GM12878 (cell line): ENCODE measurements around the gene MAGEA6. TPM values are rescaled to one million over a fixed set of nuclear protein-coding genes. Genes with fewer than 3 reads are reported as not detected.

Source experiments
- ATAC-seq: fragments of 200-7000 bp; cut with Tn5 transposase; 3 replicates; pipeline ENCODE4 v1.9.1; 2020; ENCODE audit warnings: mild to moderate bottlenecking, moderate library complexity
- BruUV-seq: library from RNA; stranded (reverse); fragments of 400-500 nt; replicated peaks from 2 replicates; lab custom pipeline; 2021; lab: Mats Ljungman, UMichigan
- CTCF ChIA-PET: fragments of 300-600 bp; sonication (Branson Sonifier 250); formaldehyde crosslinking; extraction: SDS; loops from one replicate; lab custom pipeline; 2021; ENCODE audit warnings: inconsistent platforms; lab: Yijun Ruan, JAX
- POLR2A ChIA-PET: fragments of 350-600 bp; formaldehyde crosslinking; extraction: SDS; loops from one replicate; lab custom pipeline; 2021; ENCODE audit warnings: inconsistent platforms; lab: Charles Lee
- RAD21 ChIA-PET: fragments of 300-600 bp; sonication (Branson Sonifier 250); formaldehyde crosslinking; loops from one replicate; lab custom pipeline; 2023; ENCODE audit warnings: antibody characterized with exemption; ENCODE audit not compliant: unreplicated experiment; lab: Charles Lee
- SMC1A ChIA-PET: fragments of 300-600 bp; sonication (Branson Sonifier 250); formaldehyde crosslinking; loops from one replicate; lab custom pipeline; 2023; ENCODE audit not compliant: unreplicated experiment, uncharacterized antibody; lab: Charles Lee
- DNase-seq: peaks from one replicate; pipeline ENCODE4 v3.0.0-alpha.2; 2011; ENCODE audit warnings: low read depth, low spot score
- FAIRE-seq: peaks from 3 replicates; lab custom pipeline; 2011; peaks lifted over from hg19 to GRCh38; lab: Jason Lieb, UNC
- H2AFZ ChIP-seq: 2 replicates; pipeline ENCODE4 v1.6.0; 2011; ENCODE audit warnings: low read depth, low read length, control low read depth; ENCODE audit not compliant: control insufficient read depth
- H3K27ac ChIP-seq: 2 replicates; pipeline ENCODE4 v1.5.1; 2011; ENCODE audit warnings: control low read depth; ENCODE audit not compliant: control insufficient read depth, insufficient read depth
- H3K27me3 ChIP-seq, 2 experiments: replicated peaks in 1 of 2; 2 replicates each; pipeline versions ENCODE4 v1.6.0 to v1.6.1; 2011; ENCODE audit warnings: low read length in 1 of 2; ENCODE audit not compliant: control insufficient read depth in 2 of 2, insufficient read depth in 2 of 2
- H3K36me3 ChIP-seq, 2 experiments: 2 replicates each; pipeline ENCODE4 v1.5.1; 2011; ENCODE audit warnings: low read length in 1 of 2; ENCODE audit not compliant: control insufficient read depth in 2 of 2, insufficient read depth in 2 of 2
- H3K4me1 ChIP-seq: 2 replicates; pipeline ENCODE4 v1.6.1; 2011; ENCODE audit warnings: mild to moderate bottlenecking, low read length, moderate library complexity, mixed read lengths; ENCODE audit not compliant: control insufficient read depth, insufficient read depth
- H3K4me2 ChIP-seq: 2 replicates; pipeline ENCODE4 v1.6.0; 2011; ENCODE audit warnings: control low read depth; ENCODE audit not compliant: control insufficient read depth, insufficient read depth
- H3K4me3 ChIP-seq: fragments of 200-600 bp; sonication (generic); 2 replicates; pipeline ENCODE4 v1.5.1; 2016
- H3K79me2 ChIP-seq: 2 replicates; pipeline ENCODE4 v1.6.0; 2011; ENCODE audit warnings: low read length; ENCODE audit not compliant: control insufficient read depth, insufficient read depth
- H3K9ac ChIP-seq: 2 replicates; pipeline ENCODE4 v1.8.0; 2011; ENCODE audit warnings: low read length, control low read depth, mixed read lengths; ENCODE audit not compliant: control insufficient read depth, insufficient read depth
- H3K9me3 ChIP-seq: replicated peaks from 3 replicates; pipeline ENCODE4 v1.5.1; 2011; ENCODE audit warnings: mild to moderate bottlenecking, low read length; ENCODE audit not compliant: control insufficient read depth, insufficient read depth
- H4K20me1 ChIP-seq: 2 replicates; pipeline ENCODE4 v1.6.0; 2011; ENCODE audit not compliant: control insufficient read depth, insufficient read depth
- BACH1 ChIP-seq: fragments of 450-650 bp; IDR thresholded peaks from 2 replicates; pipeline ENCODE4 v1.6.1; 2017; ENCODE audit warnings: mild to moderate bottlenecking, borderline replicate concordance
- BHLHE40 ChIP-seq, 2 experiments: fragments of 450-650 bp in 1 of 2; IDR thresholded peaks; 2 replicates each; pipeline ENCODE4 v1.6.1; 2011 to 2017; ENCODE audit warnings: low read depth in 2 of 2, borderline replicate concordance in 1 of 2, improper control_type of control experiment in 1 of 2, low read length in 1 of 2, mild to moderate bottlenecking in 1 of 2
- CBX3 ChIP-seq: fragments of 200-600 bp; sonication (generic); IDR thresholded peaks from 2 replicates; pipeline ENCODE4 v1.6.1; 2016; ENCODE audit warnings: low read depth, borderline replicate concordance
- CBX5 ChIP-seq: sonication (generic); IDR thresholded peaks from 2 replicates; pipeline ENCODE4 v1.6.1; 2016; ENCODE audit warnings: low read depth, moderate library complexity, mild to moderate bottlenecking, inconsistent platforms
- EGR1 ChIP-seq, 2 experiments: IDR thresholded peaks; 1 replicate in 1 of 2; 2 replicates in 1 of 2; pipeline ENCODE4 v1.6.1; 2011 to 2012; ENCODE audit warnings: low read depth in 2 of 2, low read length in 2 of 2, borderline replicate concordance in 1 of 2, mild to moderate bottlenecking in 1 of 2, moderate library complexity in 1 of 2
- ETV6 ChIP-seq, 2 experiments: fragments of 450-650 bp in 1 of 2; IDR thresholded peaks in 1 of 2; conservative IDR thresholded peaks in 1 of 2; 2 replicates each; pipeline ENCODE4 v1.6.1; 2014; ENCODE audit warnings: antibody characterized with exemption in 1 of 2, borderline replicate concordance in 1 of 2, low read depth in 1 of 2, mild to moderate bottlenecking in 1 of 2, moderate library complexity in 1 of 2
- IRF4 ChIP-seq: IDR thresholded peaks from 2 replicates; pipeline ENCODE4 v1.6.1; 2011; ENCODE audit warnings: low read depth, low read length
- MTA3 ChIP-seq: IDR thresholded peaks from 2 replicates; pipeline ENCODE4 v1.6.1; 2012; ENCODE audit warnings: low read length, inconsistent platforms, borderline replicate concordance
- NFYA ChIP-seq: IDR thresholded peaks from 2 replicates; pipeline ENCODE4 v1.6.1; 2011; ENCODE audit warnings: low read depth, mild to moderate bottlenecking, low read length, improper control_type of control experiment, borderline replicate concordance
- NR2C2 ChIP-seq: IDR thresholded peaks from 2 replicates; pipeline ENCODE4 v1.6.1; 2011; ENCODE audit warnings: borderline replicate concordance, low read depth; ENCODE audit not compliant: control insufficient read depth, insufficient read length
- NR2F1 ChIP-seq: fragments of 450-650 bp; conservative IDR thresholded peaks from 2 replicates; pipeline ENCODE4 v1.6.1; 2017; ENCODE audit warnings: mild to moderate bottlenecking
- POLR2A ChIP-seq: IDR thresholded peaks from 2 replicates; pipeline ENCODE4 v1.6.1; 2011; ENCODE audit warnings: low read depth, mild to moderate bottlenecking, low read length
- POLR2AphosphoS2 ChIP-seq: IDR thresholded peaks from 2 replicates; pipeline ENCODE4 v1.6.1; 2011; ENCODE audit warnings: low read depth, mild to moderate bottlenecking, low read length, improper control_type of control experiment, moderate library complexity
- SREBF1 ChIP-seq: IDR thresholded peaks from 2 replicates; pipeline ENCODE4 v1.6.1; 2012; ENCODE audit warnings: mild to moderate bottlenecking, low read length
- SUZ12 ChIP-seq: fragments of 200-600 bp; sonication (generic); IDR thresholded peaks from one replicate; pipeline ENCODE4 v1.6.1; 2018; ENCODE audit warnings: antibody characterized with exemption, mild to moderate bottlenecking; ENCODE audit not compliant: unreplicated experiment
- ZBED1 ChIP-seq: IDR thresholded peaks from 2 replicates; pipeline ENCODE4 v1.6.1; 2016; ENCODE audit warnings: borderline replicate concordance
- ZBTB11 ChIP-seq: fragments of 450-650 bp; formaldehyde crosslinking; IDR thresholded peaks from 2 replicates; pipeline ENCODE4 v1.5.0; 2022; ENCODE audit warnings: mild to moderate bottlenecking, missing genetic modification characterization
- ZNF687 ChIP-seq: fragments of 450-650 bp; IDR thresholded peaks from 2 replicates; pipeline ENCODE4 v1.6.1; 2017; ENCODE audit warnings: mild to moderate bottlenecking, moderate library complexity
- WGBS: methylation state at CpG from one replicate; pipeline ENCODE4 v1.1.6; 2016; ENCODE audit warnings: low lambda C conversion rate; ENCODE audit not compliant: insufficient replicate concordance, insufficient coverage; ENCODE audit errors: missing lambda C conversion rate; 5-methylcytosine and 5-hydroxymethylcytosine counted together
- in situ Hi-C: fragments of 300-500 bp; cut with MboI; formaldehyde crosslinking; loops from 9 replicates; pipeline ENCODE4 v1.14.3; 2018; ENCODE audit warnings: mixed read lengths
- intact Hi-C: fragments of 100-400 bp; cut with micrococcal nuclease; formaldehyde crosslinking; loops from one replicate; pipeline ENCODE4 v1.14.2; 2022; ENCODE audit not compliant: unreplicated experiment
- polyA plus RNA-seq, 11 experiments: library from polyadenylated mRNA; depleted of rRNA in 4 of 11; unstranded in 6 of 11; stranded (reverse) in 5 of 11; fragments of >200 nt; fragmentation: Nextera tagmentation in 4 of 11; fragmentation: Illumina TruSeq in 1 of 11; extraction: Ambion mirVana in 4 of 11; extraction: Trizol in 1 of 11; gene quantifications; 1 replicate in 1 of 11; 2 replicates in 10 of 11; pipeline versions ENCODE4 v1.2.1 to v1.2.3, GENCODE V29; 2011 to 2016; ENCODE audit warnings: inconsistent platforms in 2 of 11, missing spikeins in 2 of 11, low read depth in 1 of 11
- total RNA-seq, 4 experiments: library from RNA; depleted of rRNA in 3 of 4; stranded (reverse); fragments of >200 nt in 3 of 4; fragmentation: Illumina TruSeq in 1 of 4; extraction: Trizol in 1 of 4; gene quantifications; 2 replicates each; pipeline versions ENCODE4 v1.2.1 to v1.2.3, GENCODE V29; 2013 to 2021

The MAGEA6 gene
- total and polyA plus RNA-seq, 10 of the 15 experiments (the other 5 are each of a cell fraction or from before 2014, with no cell fraction given), result 0.38 to 2.7 TPM; not detected in 8

GRCh38 chrX:152818356-152818755 lies 48.9 kb upstream of the MAGEA6 start:
- CTCF ChIA-PET, result interaction anchor here (0.6 to 3.3 kb wide), 3 partner anchors 177 to 1543 kb away, joined by 3 to 26 read pairs (median 4); no protein-coding TSS in a partner anchor
- no peaks in the 10 kb centered on the region for H3K27me3 ChIP-seq
- H3K4me2 ChIP-seq, result no peak overlapping the region
- SMC1A ChIA-PET, result interaction anchor here (0.9 to 2.0 kb wide), 3 partner anchors 19 to 1065 kb away, joined by 3 to 7 read pairs (median 4); no protein-coding TSS in a partner anchor
- intact Hi-C loops, result no loop called here
- 3% methylated on average over 5 of the region's 5 CpGs for WGBS
- no peak overlapping the region for H3K27ac ChIP-seq
- no TSS peak for BruUV-seq
- H3K79me2 ChIP-seq, result no peaks in the 10 kb centered on the region
- no peak overlapping the region for H3K4me3 ChIP-seq
- POLR2A ChIA-PET, result no interaction called here
- RAD21 ChIA-PET, result interaction anchor here (0.7 kb wide), 1 partner anchor 12 kb away, joined by 3 read pairs; the partner anchor contains the start of genes CETN2 and NSDHL
- no peak overlapping the region for H3K9ac ChIP-seq
- no peak for ATAC-seq
- H2AFZ ChIP-seq, result no peak overlapping the region
- no peaks in the 10 kb centered on the region for H3K9me3 ChIP-seq
- no peaks in the 10 kb centered on the region for H3K4me1 ChIP-seq
- in situ Hi-C loops, result loop anchor here (5.0 to 25.0 kb wide), 2 partner anchors 181 to 1061 kb away; partner anchors contain the start of gene GABRQ
- no peak for DNase-seq
- no peaks in the 10 kb centered on the region for H4K20me1 ChIP-seq
- no peak for FAIRE-seq
- no peaks in the 10 kb centered on the region for H3K36me3 ChIP-seq
- no peak for TF ChIP-seq MTA3
- no peak for TF ChIP-seq BACH1
- TF ChIP-seq SUZ12, result no peak
- no peak for TF ChIP-seq SREBF1
- no peak for TF ChIP-seq ZBED1
- no peak for TF ChIP-seq POLR2AphosphoS2
- no peak for TF ChIP-seq ETV6 (conservative IDR thresholded peaks at IDR 0.05 in 1 of 2, IDR thresholded peaks at IDR 0.05 in 1 of 2; ENCODE audit: borderline replicate concordance in 1 of 2, low read depth in 1 of 2)
- no peak for TF ChIP-seq CBX3
- TF ChIP-seq CBX5, result no peak
- TF ChIP-seq EGR1 (IDR thresholded peaks at IDR 0.05; ENCODE audit: borderline replicate concordance in 1 of 2, low read depth in 2 of 2, low read length in 2 of 2), result no peak
- no peak for TF ChIP-seq IRF4
- no peak for TF ChIP-seq POLR2A
- no peak for TF ChIP-seq ZBTB11
- TF ChIP-seq BHLHE40 (IDR thresholded peaks at IDR 0.05; ENCODE audit: borderline replicate concordance in 1 of 2, low read depth in 2 of 2, low read length in 1 of 2), result no peak
- no peak for TF ChIP-seq NFYA
- TF ChIP-seq NR2F1, result no peak
- no peak for TF ChIP-seq NR2C2
- no peak for TF ChIP-seq ZNF687
